ENCODE results near the gene PTPRN2. TPM values are rescaled to one million over a fixed set of nuclear protein-coding genes. Genes with fewer than 3 reads are reported as not detected.

PTPRN2 gene
- total RNA-seq, 2 experiments from 2014 or later: 0.70 TPM; not detected in 1

DNA sequence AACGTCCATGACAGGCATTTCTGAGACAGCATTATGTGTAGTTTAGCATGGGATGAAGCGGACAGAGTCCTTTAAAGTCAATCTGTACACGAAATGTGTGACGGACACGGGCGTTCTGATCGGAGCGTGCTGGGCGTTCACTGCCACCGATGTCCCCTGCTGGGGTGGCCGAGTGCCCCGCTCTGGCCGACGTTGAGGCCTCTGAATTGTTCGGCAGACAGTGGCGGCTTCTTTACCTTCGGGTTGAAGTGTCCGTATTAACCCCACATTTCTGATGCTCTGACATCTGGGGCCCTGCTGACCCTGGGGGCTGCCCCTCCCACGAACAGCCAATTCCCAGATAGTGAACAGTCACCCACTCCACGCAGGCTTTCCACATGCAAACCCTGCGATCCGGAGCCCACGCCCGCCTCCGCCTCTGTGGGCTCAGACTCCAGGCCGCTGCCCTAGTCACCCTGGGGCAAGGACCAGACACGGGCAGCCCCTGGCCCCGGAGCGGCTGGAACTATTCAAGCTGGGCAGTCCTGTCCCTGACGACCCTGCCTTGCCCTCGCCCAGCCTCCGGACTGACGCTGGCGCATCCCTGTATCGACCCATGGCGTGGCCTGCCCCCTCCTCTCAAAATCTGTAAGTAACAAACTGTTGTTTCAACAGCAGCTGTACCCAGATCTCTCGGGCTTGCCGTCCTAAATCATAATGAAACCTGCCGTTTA, 445.7 kb downstream of the PTPRN2 start:
- intact Hi-C loops (cut with micrococcal nuclease; ENCODE audit: unreplicated experiment): no loop called here
- Histone ChIP-seq H3K4me1 (ENCODE audit: insufficient read depth, low read length, poor library complexity, severe bottlenecking) (no peaks in the 10 kb centered on the region), H2AFZ (ENCODE audit: low read length) (no peak overlapping the region), H3K79me2 (ENCODE audit: insufficient read depth, low read depth, low read length) (no peaks in the 10 kb centered on the region), H3K9me2 (ENCODE audit: insufficient read depth, low read length) (no peaks in the 10 kb centered on the region), H3K36me3 (ENCODE audit: insufficient read depth, low read length) (no peaks in the 10 kb centered on the region), H3K27ac (ENCODE audit: low read depth, low read length, poor library complexity, severe bottlenecking) (no peak overlapping the region), H3K4me2 (ENCODE audit: low read length) (no peak overlapping the region), H4K20me1 (ENCODE audit: insufficient read depth, low read length) (no peaks in the 10 kb centered on the region), H3K4me3 (ENCODE audit: low read depth, low read length, poor library complexity, severe bottlenecking) (no peak overlapping the region), H3K9me3 (ENCODE audit: low read length) (no peaks in the 10 kb centered on the region)
- CTCF ChIA-PET (ENCODE audit: unreplicated experiment): no interaction called here
- DNase-seq (ENCODE audit: low spot score): no peak
- TF ChIP-seq EZH2phosphoT487 (IDR thresholded peaks at IDR 0.05; ENCODE audit: borderline replicate concordance, low read depth, low read length): no peak
- TF ChIP-seq, protein P1, sequence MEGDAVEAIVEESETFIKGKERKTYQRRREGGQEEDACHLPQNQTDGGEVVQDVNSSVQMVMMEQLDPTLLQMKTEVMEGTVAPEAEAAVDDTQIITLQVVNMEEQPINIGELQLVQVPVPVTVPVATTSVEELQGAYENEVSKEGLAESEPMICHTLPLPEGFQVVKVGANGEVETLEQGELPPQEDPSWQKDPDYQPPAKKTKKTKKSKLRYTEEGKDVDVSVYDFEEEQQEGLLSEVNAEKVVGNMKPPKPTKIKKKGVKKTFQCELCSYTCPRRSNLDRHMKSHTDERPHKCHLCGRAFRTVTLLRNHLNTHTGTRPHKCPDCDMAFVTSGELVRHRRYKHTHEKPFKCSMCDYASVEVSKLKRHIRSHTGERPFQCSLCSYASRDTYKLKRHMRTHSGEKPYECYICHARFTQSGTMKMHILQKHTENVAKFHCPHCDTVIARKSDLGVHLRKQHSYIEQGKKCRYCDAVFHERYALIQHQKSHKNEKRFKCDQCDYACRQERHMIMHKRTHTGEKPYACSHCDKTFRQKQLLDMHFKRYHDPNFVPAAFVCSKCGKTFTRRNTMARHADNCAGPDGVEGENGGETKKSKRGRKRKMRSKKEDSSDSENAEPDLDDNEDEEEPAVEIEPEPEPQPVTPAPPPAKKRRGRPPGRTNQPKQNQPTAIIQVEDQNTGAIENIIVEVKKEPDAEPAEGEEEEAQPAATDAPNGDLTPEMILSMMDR (conservative IDR thresholded peaks at IDR 0.05; ENCODE audit: low read length): no peak
- POLR2A ChIA-PET: no interaction called here
- BruUV-seq (replicated peaks): no TSS peak

DNA sequence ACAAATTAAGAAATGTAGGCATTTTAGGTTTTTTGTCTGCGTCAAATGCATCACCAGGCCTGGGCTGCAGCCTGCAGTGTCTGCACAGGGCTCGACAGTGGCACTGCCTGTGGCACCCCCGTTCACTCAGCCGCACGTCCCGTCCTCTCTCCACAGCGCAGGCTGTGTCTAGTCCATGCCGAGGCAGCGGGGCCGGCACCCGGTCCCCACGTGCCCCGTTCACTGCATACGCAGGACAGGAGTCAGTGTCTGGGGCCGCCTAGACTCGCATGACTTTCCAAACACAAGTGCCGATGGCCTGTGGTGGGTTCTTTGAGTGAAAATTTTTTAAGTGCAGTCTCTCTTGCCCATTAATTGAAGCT, 446.4 kb downstream of the PTPRN2 start:
- BruUV-seq (replicated peaks): no TSS peak
- no peaks in the 10 kb centered on the region for H3K9me2 ChIP-seq (ENCODE audit: insufficient read depth, low read length)
- intact Hi-C loops (cut with micrococcal nuclease; ENCODE audit: unreplicated experiment): no loop called here
- ChIA-PET CTCF (ENCODE audit: unreplicated experiment) (no interaction called here), POLR2A (no interaction called here)
- no peak overlapping the region for H3K4me2 ChIP-seq (ENCODE audit: low read length)
- TF ChIP-seq, protein P1 (conservative IDR thresholded peaks at IDR 0.05; ENCODE audit: low read length): no peak
- no peak for TF ChIP-seq EZH2phosphoT487 (IDR thresholded peaks at IDR 0.05; ENCODE audit: borderline replicate concordance, low read depth, low read length)
- no peaks in the 10 kb centered on the region for H3K4me1 ChIP-seq (ENCODE audit: insufficient read depth, low read length, poor library complexity, severe bottlenecking)
- H3K9me3 ChIP-seq (ENCODE audit: low read length): no peaks in the 10 kb centered on the region
- no peak overlapping the region for H3K27ac ChIP-seq (ENCODE audit: low read depth, low read length, poor library complexity, severe bottlenecking)
- no peak for DNase-seq (ENCODE audit: low spot score)
- H2AFZ ChIP-seq (ENCODE audit: low read length): no peak overlapping the region
- H3K4me3 ChIP-seq (ENCODE audit: low read depth, low read length, poor library complexity, severe bottlenecking): no peak overlapping the region
- H3K36me3 ChIP-seq (ENCODE audit: insufficient read depth, low read length): no peaks in the 10 kb centered on the region
- H3K79me2 ChIP-seq (ENCODE audit: insufficient read depth, low read depth, low read length): no peaks in the 10 kb centered on the region
- H4K20me1 ChIP-seq (ENCODE audit: insufficient read depth, low read length): no peaks in the 10 kb centered on the region

DNA sequence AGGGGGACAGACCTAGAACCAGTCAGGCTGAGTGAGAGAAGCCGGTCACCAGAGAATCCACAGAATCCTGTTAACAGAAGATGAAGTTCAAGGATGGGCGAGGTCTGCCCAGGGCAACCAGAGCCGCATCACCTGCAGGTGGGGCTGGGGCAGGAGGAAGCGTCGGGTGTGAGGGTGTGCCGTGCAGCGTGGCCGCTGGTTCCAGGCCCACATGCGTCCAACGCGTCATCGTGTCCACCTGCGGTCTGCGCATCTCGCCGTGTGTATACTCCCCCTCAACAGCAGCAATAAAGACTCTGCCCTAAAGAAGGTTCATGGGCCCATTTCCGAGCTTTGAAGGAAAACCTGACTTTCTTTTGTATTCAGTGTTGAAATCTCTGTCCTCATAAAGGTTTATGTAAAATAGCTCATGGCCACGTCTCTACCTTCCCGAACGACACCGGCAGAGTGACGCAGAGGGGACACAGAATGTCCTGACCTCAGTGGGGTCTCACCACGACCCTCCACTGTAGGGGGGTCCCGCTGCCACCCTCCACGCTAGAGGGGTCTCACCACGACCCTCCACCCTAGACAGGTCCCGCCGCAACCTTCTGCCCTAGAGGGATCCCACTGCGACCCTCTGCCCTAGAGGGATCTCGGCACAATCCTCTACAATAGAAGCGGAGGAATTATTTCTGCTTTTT, 446.9 kb downstream of the PTPRN2 start:
- Histone ChIP-seq H3K4me1 (ENCODE audit: insufficient read depth, low read length, poor library complexity, severe bottlenecking) (no peaks in the 10 kb centered on the region), H3K27ac (ENCODE audit: low read depth, low read length, poor library complexity, severe bottlenecking) (no peak overlapping the region), H3K4me3 (ENCODE audit: low read depth, low read length, poor library complexity, severe bottlenecking) (no peak overlapping the region), H3K4me2 (ENCODE audit: low read length) (no peak overlapping the region), H3K9me2 (ENCODE audit: insufficient read depth, low read length) (no peaks in the 10 kb centered on the region), H4K20me1 (ENCODE audit: insufficient read depth, low read length) (no peaks in the 10 kb centered on the region), H2AFZ (ENCODE audit: low read length) (no peak overlapping the region), H3K9me3 (ENCODE audit: low read length) (no peaks in the 10 kb centered on the region), H3K36me3 (ENCODE audit: insufficient read depth, low read length) (no peaks in the 10 kb centered on the region), H3K79me2 (ENCODE audit: insufficient read depth, low read depth, low read length) (no peaks in the 10 kb centered on the region)
- no peak for DNase-seq (ENCODE audit: low spot score)
- no peak for TF ChIP-seq EZH2phosphoT487 (IDR thresholded peaks at IDR 0.05; ENCODE audit: borderline replicate concordance, low read depth, low read length)
- TF ChIP-seq, protein P1 (conservative IDR thresholded peaks at IDR 0.05; ENCODE audit: low read length): no peak
- BruUV-seq (replicated peaks): no TSS peak
- ChIA-PET POLR2A (no interaction called here), CTCF (ENCODE audit: unreplicated experiment) (no interaction called here)
- intact Hi-C loops (cut with micrococcal nuclease; ENCODE audit: unreplicated experiment): no loop called here

All from OCI-LY7 (cell line).